ENCODE results near the gene MGLL.

MGLL gene

DNA sequence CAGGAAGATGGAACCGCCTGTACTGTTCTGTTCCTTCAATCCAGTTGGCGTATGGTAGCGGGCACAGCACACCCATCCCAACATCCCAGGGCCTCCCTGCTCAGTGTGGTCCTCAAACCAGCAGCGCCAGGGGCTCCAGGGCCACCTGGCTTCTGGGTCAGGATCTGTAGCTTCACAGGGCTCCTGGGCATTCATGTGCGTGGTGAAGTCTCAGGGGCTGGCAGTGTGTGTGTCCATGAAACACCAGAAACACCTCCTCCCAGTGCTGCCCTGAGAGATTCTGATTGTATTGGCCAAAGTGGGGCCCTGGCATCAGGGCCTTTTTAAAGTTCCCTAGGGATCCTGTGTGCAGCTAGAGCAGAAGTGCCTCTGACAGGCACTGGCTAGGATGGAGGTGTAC is 107.4 kb downstream of the MGLL start:
- no peak overlapping the region for H3K4me3 ChIP-seq (replicated peaks; ENCODE audit: low read depth, low read length)
- DNase-seq (ENCODE audit: extremely low read depth, low read depth) = no peak
- no peak for TF ChIP-seq CTCF (IDR thresholded peaks at IDR 0.05; ENCODE audit: low read depth, low read length, missing control alignments)

- no peak for TF ChIP-seq CTCF (IDR thresholded peaks at IDR 0.05; ENCODE audit: low read depth, low read length, missing control alignments)
- no peak overlapping the region for H3K4me3 ChIP-seq (replicated peaks; ENCODE audit: low read depth, low read length)
- DNase-seq (ENCODE audit: extremely low read depth, low read depth) = no peak
Measured at GRCh38 chr3:127714125-127714571, 108.2 kb downstream of the MGLL start.

DNA sequence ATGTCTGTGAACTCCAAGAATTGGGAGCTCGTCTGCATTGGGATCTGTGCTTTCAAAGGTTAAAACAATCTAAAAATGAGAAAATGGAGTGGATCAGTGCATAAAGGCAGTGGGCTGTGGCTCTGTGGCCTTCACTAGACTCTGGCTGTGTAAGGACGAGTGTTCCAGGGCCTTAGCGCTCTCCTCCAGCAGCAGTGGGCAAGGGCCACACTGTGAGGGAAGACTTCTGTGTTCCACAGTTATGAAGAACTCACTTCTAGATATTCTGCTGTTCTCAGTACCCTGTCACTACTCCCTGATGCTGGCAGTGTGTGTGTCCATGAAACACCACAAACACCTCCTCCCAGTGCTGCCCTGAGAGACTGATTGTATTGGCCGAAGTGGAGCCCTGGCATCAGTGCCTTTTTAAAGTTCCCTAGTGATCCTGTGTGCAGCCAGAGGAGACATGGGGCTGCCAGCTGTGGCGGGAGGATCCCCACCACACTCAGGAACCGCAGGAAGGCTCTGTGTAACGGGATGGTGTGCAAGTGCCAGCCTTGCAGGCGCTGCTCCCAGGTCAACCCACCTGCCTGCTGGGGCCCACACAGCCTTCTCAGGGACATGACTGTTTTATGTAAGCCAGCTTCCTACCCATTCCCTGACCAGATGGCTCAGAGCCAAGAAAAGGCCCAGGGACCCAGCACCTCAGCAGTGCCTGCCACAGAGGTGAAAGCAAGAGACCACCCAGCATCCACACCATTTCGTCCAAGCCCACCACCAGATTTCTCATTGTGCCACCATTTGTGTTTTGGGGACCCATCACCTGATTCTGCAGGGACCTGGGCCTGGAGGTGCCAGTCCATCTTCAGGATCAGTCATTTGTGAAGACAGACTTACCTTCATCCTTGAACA is 109.2 kb downstream of the MGLL start:
- no peak overlapping the region for H3K4me3 ChIP-seq (replicated peaks; ENCODE audit: low read depth, low read length)
- TF ChIP-seq CTCF (IDR thresholded peaks at IDR 0.05; ENCODE audit: low read depth, low read length, missing control alignments) = no peak
- no peak for DNase-seq (ENCODE audit: extremely low read depth, low read depth)

DNA sequence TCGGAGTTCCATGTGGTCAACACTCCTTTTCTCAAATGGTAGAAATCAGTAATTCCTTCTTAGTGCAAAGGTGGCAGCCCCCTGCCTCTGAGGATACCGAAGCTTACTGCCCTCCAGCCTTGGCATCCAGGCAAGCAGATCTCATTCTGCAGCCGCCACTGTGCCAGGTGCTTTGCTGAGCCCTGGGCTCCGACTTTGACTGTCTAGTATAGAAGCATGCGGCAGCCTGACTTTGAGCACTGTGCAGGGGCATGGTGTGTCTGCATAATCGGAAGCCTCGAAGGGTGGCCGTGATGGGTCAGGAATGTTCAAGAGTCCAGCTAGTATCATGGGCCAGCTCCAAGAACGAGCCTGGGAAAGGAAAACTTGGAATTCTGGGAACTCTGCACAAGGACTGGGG is 109.9 kb downstream of the MGLL start:
- no peak for DNase-seq (ENCODE audit: extremely low read depth, low read depth)
- TF ChIP-seq CTCF (IDR thresholded peaks at IDR 0.05; ENCODE audit: low read depth, low read length, missing control alignments) = no peak
- H3K4me3 ChIP-seq (replicated peaks; ENCODE audit: low read depth, low read length) = no peak overlapping the region

DNA sequence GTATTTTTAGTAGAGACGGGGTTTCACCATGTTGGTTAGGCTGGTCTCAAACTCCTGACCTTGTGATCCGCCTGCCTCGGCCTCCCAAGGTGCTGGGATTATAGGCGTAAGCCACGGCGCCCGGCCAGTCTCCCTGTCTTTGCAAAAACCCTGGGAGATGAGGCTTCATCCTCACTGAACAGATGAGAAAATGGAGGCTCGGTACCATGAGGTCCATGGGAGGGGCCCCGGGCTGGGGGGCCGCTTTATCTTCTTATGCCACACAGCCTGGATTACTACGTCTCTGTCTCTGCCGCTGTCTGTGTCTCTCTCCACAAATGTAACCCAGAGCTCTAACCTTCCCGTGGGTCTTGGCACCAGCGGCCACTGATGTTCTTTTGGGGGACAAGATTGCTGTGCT is 110.4 kb downstream of the MGLL start:
- no peak overlapping the region for H3K4me3 ChIP-seq (replicated peaks; ENCODE audit: low read depth, low read length)
- TF ChIP-seq CTCF (IDR thresholded peaks at IDR 0.05; ENCODE audit: low read depth, low read length, missing control alignments) = no peak
- no peak for DNase-seq (ENCODE audit: extremely low read depth, low read depth)

GRCh38 chr3:127711021-127711695 is 111.2 kb downstream of the MGLL start:
- TF ChIP-seq CTCF (IDR thresholded peaks at IDR 0.05; ENCODE audit: low read depth, low read length, missing control alignments) = no peak
- DNase-seq (ENCODE audit: extremely low read depth, low read depth) = no peak
- H3K4me3 ChIP-seq (replicated peaks; ENCODE audit: low read depth, low read length) = no peak overlapping the region
